ENCODE data around the gene MBD5. TPM values are rescaled to one million over a fixed set of nuclear protein-coding genes. Genes with fewer than 3 reads are reported as not detected.

MBD5 gene
- total RNA-seq, 2 experiments from 2014 or later = 13.8 to 46.3 TPM

DNA sequence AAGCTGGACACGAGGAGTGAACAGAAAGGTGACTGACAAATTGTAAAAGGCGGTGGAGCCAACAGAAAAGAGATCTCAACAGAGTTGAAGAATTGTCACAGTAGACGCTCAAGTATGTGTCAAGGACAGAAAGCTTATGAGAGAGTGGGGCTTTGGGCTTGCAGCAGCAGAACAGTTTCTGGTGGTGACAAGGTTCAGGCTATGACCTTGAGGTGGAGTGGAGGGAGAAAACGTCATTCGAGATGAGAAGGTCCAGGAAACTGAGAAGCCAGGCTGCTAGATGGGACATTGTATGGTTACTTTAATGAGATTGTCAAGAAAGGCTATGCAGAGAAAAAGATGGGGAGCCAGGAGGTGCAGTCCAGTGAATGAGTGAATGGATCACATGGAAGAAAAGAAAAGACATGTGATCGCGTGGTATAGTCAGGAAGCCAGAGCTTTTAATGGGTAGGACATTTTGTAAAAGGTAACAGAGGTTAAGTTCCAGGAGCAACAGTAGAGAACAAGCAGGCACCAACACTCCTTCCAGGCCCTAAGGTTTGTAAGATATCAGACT lies 532.5 kb downstream of the MBD5 start:
- TF ChIP-seq, protein P1, sequence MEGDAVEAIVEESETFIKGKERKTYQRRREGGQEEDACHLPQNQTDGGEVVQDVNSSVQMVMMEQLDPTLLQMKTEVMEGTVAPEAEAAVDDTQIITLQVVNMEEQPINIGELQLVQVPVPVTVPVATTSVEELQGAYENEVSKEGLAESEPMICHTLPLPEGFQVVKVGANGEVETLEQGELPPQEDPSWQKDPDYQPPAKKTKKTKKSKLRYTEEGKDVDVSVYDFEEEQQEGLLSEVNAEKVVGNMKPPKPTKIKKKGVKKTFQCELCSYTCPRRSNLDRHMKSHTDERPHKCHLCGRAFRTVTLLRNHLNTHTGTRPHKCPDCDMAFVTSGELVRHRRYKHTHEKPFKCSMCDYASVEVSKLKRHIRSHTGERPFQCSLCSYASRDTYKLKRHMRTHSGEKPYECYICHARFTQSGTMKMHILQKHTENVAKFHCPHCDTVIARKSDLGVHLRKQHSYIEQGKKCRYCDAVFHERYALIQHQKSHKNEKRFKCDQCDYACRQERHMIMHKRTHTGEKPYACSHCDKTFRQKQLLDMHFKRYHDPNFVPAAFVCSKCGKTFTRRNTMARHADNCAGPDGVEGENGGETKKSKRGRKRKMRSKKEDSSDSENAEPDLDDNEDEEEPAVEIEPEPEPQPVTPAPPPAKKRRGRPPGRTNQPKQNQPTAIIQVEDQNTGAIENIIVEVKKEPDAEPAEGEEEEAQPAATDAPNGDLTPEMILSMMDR (conservative IDR thresholded peaks at IDR 0.05; ENCODE audit: low read length) = no peak
- no peak for TF ChIP-seq EZH2phosphoT487 (IDR thresholded peaks at IDR 0.05; ENCODE audit: borderline replicate concordance, low read depth, low read length)
- no peak overlapping the region for H3K27ac ChIP-seq (ENCODE audit: low read depth, low read length, poor library complexity, severe bottlenecking)
- peak overlapping the region; percentile 97 for H2AFZ ChIP-seq (ENCODE audit: low read length)
- CTCF ChIA-PET (ENCODE audit: unreplicated experiment) = no interaction called here
- intact Hi-C loops (cut with micrococcal nuclease; ENCODE audit: unreplicated experiment) = no loop called here
- no peaks in the 10 kb centered on the region for H3K36me3 ChIP-seq (ENCODE audit: insufficient read depth, low read length)
- H3K79me2 ChIP-seq (ENCODE audit: insufficient read depth, low read depth, low read length) = no peaks in the 10 kb centered on the region
- H3K4me1 ChIP-seq (ENCODE audit: insufficient read depth, low read length, poor library complexity, severe bottlenecking) = peaks cover 9% of the 10 kb centered on the region
- H3K4me2 ChIP-seq (ENCODE audit: low read length) = peak overlapping the region; percentile 83
- DNase-seq (ENCODE audit: low spot score) = no peak
- BruUV-seq (replicated peaks) = no TSS peak
- no peaks in the 10 kb centered on the region for H3K9me2 ChIP-seq (ENCODE audit: insufficient read depth, low read length)
- 0 out of 2 replicates have a peak, but pooled peaks cover 4% of the 10 kb centered on the region for H3K9me3 ChIP-seq (ENCODE audit: low read length)
- POLR2A ChIA-PET = interaction anchor here (0.6 to 2.2 kb wide), 7 partner anchors 9 to 807 kb away, joined by 3 to 11 read pairs (median 5); no protein-coding TSS in a partner anchor
- peak overlapping the region; percentile 63 for H3K4me3 ChIP-seq (ENCODE audit: low read depth, low read length, poor library complexity, severe bottlenecking)
- no peaks in the 10 kb centered on the region for H4K20me1 ChIP-seq (ENCODE audit: insufficient read depth, low read length)

DNA sequence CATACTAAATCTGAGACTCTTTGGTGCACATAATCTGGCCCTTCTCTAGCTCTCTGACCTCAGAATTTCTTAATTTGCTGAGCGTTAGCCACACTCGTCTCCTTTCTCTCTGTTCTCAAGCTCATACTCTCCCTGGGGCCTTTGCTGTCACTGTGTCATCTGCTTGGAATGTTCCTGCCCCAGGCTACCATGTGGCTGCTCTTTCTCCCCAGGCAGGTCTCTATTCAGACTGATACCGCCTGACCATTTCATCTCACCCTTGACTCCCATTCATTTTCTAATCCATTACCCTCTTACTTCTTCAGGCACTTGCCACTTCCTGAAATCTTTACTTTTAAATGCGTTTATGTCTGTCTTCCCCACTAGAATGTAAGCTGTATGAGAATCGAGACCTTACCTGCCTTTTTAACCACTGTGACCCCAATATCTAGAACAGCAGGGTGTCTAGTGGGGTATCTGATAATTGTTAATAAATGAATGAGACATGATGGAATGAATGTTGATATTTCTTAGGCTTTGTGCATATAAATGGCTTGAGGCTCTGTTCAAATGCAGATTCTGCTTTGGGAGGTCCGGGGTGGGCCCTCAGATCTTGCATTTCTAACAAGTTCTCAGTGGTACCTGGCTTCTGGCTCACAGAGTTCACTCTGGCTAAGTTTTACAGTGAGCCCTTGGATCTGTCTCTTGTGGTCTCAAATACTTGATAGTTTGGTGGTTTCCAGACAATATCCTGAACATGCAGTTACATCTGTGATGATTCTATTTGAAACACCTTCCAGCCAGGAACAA lies 533.8 kb downstream of the MBD5 start:
- Histone ChIP-seq H3K9me3 (ENCODE audit: low read length) (0 out of 2 replicates have a peak, but pooled peaks cover 4% of the 10 kb centered on the region), H3K79me2 (ENCODE audit: insufficient read depth, low read depth, low read length) (no peaks in the 10 kb centered on the region), H4K20me1 (ENCODE audit: insufficient read depth, low read length) (no peaks in the 10 kb centered on the region), H3K4me2 (ENCODE audit: low read length) (no peak overlapping the region), H2AFZ (ENCODE audit: low read length) (no peak overlapping the region; the same call in 1 of the 2 replicates), H3K4me3 (ENCODE audit: low read depth, low read length, poor library complexity, severe bottlenecking) (no peak overlapping the region), H3K9me2 (ENCODE audit: insufficient read depth, low read length) (no peaks in the 10 kb centered on the region), H3K4me1 (ENCODE audit: insufficient read depth, low read length, poor library complexity, severe bottlenecking) (peaks cover 9% of the 10 kb centered on the region), H3K27ac (ENCODE audit: low read depth, low read length, poor library complexity, severe bottlenecking) (no peak overlapping the region), H3K36me3 (ENCODE audit: insufficient read depth, low read length) (no peaks in the 10 kb centered on the region)
- no TSS peak for BruUV-seq (replicated peaks)
- TF ChIP-seq EZH2phosphoT487 (IDR thresholded peaks at IDR 0.05; ENCODE audit: borderline replicate concordance, low read depth, low read length) = no peak
- TF ChIP-seq, protein P1 (conservative IDR thresholded peaks at IDR 0.05; ENCODE audit: low read length) = no peak
- POLR2A ChIA-PET = interaction anchor here (0.6 to 2.1 kb wide), 4 partner anchors 8 to 214 kb away, joined by 3 to 7 read pairs (median 4); no protein-coding TSS in a partner anchor
- intact Hi-C loops (cut with micrococcal nuclease; ENCODE audit: unreplicated experiment) = no loop called here
- CTCF ChIA-PET (ENCODE audit: unreplicated experiment) = interaction anchor here (0.7 kb wide), 1 partner anchor 9 kb away, joined by 4 read pairs; no protein-coding TSS in a partner anchor
- DNase-seq (ENCODE audit: low spot score) = no peak
